H1 (cell line): ENCODE measurements around the gene AGRN. TPM values are rescaled to one million over a fixed set of nuclear protein-coding genes. Genes with fewer than 3 reads are reported as not detected.

Experiments
- CTBP2 ChIP-seq: IDR thresholded peaks from 2 replicates; pipeline ENCODE4 v1.7.0; 2011; ENCODE audit warnings: borderline replicate concordance, mild to moderate bottlenecking, moderate library complexity, mixed read lengths, low read length; ENCODE audit not compliant: insufficient read depth, insufficient read length
- polyA plus RNA-seq, 7 experiments: library from polyadenylated mRNA; depleted of rRNA in 3 of 7; stranded (reverse) in 5 of 7; unstranded in 2 of 7; fragments of >200 nt in 5 of 7; fragments of 200-250 nt in 2 of 7; gene quantifications; 1 replicate in 5 of 7; 2 replicates in 1 of 7; 4 replicates in 1 of 7; pipeline versions ENCODE4 v1.2.1 to v1.2.3, GENCODE V29; 2011 to 2013; ENCODE audit warnings: missing spikeins in 2 of 7, mixed read lengths in 2 of 7
- total RNA-seq: library from RNA; stranded (reverse); fragmentation: NEBNext Ultra II Directional; extraction: Animal tissue kit (Norgen Biotek cat#: 25700); gene quantifications from 2 replicates; pipeline ENCODE4 v1.2.1, GENCODE V29; 2021

The AGRN gene
- total and polyA plus RNA-seq, 2 of the 8 experiments (the other 6 are each of a cell fraction or from before 2014, with no cell fraction given) = 52.3 to 155 TPM

DNA sequence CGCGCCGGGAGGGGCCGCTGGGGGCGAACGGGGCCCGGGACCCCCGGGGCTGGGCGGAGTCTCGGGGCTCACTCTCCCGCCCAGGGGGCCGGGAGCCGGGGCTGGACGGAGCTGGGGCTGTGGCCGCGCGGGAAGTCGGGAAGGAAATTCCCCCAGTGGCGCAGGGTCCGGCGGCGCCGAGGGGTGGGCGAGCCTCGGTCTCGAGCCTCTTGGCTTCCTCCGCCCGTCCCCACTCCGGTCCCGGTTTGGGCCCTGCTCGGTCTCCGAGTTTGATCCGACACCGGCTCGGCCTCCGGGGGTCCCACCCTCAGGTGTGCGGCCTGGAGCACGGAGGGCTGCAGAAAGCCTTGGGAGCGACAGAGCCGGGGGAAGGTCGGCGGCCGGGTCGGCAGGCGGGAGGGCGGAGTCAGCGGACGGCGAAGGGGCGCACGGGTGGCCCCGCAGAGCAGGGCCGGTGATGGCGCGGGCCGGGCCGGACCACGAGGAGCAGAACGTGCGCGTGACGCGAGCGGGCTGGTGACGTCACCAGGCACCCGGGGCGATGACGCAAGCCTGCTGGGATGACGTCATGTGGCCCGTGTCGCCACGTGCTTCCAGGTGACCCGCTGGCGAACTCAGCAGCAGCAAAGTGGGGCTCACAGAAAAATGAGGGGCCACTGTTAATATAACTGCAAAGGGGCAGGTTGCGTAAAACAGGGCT, 19.4 kb upstream of the AGRN start (continued):
- no peak for TF ChIP-seq CTBP2
